ENCODE data around the gene TFF3.

- TF ChIP-seq POLR2AphosphoS5 (IDR thresholded peaks at IDR 0.05), result no peak
- TF ChIP-seq CTCF (IDR thresholded peaks at IDR 0.05 in 8 of 11, conservative IDR thresholded peaks at IDR 0.05 in 3 of 11), result no peak
- TF ChIP-seq POLR2A (IDR thresholded peaks at IDR 0.05), result no peak
These were observed 22.1 kb upstream of the TFF3 start for GRCh38 chr21:42337276-42337675.

All from spleen (tissue), 7 donors.